Upper lobe of left lung (tissue), 4 donors: ENCODE measurements around the gene CDC73.

Experiments
- CTCF ChIP-seq, 6 experiments: fragments of 450-650 bp in 4 of 6; fragments of 200-600 bp in 2 of 6; sonication (generic) in 2 of 6; IDR thresholded peaks; one replicate each; pipeline ENCODE4 v1.5.1; 2016 to 2019; ENCODE audit warnings: antibody characterized with exemption in 6 of 6
- EP300 ChIP-seq, 4 donors: sonication (generic); formaldehyde crosslinking; IDR thresholded peaks; one replicate each; pipeline ENCODE4 v1.5.1; 2017; ENCODE audit warnings: antibody characterized with exemption in 4 of 4, control low read depth in 2 of 4
- POLR2A ChIP-seq, 4 donors: fragments of 450-650 bp; IDR thresholded peaks; one replicate each; pipeline ENCODE4 v1.5.1; 2016 to 2017; ENCODE audit warnings: antibody characterized with exemption in 4 of 4, mild to moderate bottlenecking in 2 of 4

DNA sequence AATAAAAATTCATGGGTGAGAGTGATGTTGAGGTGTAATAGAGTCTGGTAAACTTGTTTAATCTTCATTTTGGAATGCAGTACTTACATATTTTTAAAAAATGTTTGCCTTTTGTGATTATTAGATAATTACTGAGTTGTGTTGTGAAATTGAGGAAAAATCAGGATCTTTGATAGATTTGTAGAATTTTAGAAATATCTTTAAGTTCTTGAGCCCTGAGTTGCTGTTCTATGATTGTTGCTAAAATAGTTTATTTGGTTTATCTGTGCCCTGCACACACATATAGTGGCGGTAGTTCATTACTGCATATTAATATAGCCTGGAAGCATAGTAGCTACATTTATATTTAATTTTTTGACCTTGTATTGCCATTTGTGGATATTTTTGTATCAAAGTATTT, 62.9 kb downstream of the CDC73 start:
- TF ChIP-seq CTCF (IDR thresholded peaks at IDR 0.05): no peak
- no peak for TF ChIP-seq POLR2A (IDR thresholded peaks at IDR 0.05)
- TF ChIP-seq EP300 (IDR thresholded peaks at IDR 0.05): no peak
